OCI-LY3 (cell line): ENCODE results near the gene DTHD1.

Experiments used
- EZH2phosphoT487 ChIP-seq: fragments of 200-600 bp; shearing (Covaris generic); IDR thresholded peaks from 2 replicates; pipeline ENCODE4 v1.6.1; 2018; ENCODE audit warnings: antibody characterized with exemption, mixed run types, low read depth
- TF ChIP-seq, protein P1 (sequence below): fragments of 200-600, 300-600 bp; sonication (generic); IDR thresholded peaks from 2 replicates; pipeline ENCODE4 v1.5.1; 2014; ENCODE audit warnings: antibody characterized with exemption, low read length, low read depth

DNA sequence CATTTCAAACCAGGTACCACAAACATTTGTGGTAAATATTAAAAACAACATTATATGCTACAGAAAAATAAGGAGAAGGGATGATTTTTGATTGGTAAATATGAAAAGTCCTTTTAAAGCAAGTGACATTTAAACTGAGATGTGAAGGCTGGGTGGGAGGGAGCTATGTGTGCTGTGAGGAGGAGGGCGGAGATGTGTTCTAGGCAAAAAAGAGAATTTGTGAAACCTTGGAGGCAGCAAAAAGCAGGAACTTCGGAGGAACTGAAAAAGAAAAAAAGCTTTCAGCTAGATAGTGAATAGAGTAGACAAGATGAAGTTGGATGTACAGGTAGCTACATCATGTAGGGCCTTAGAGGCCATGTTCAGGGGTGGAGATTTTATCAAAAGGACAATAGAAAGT lies 27.0 kb upstream of the DTHD1 start:
- TF ChIP-seq, protein P1, sequence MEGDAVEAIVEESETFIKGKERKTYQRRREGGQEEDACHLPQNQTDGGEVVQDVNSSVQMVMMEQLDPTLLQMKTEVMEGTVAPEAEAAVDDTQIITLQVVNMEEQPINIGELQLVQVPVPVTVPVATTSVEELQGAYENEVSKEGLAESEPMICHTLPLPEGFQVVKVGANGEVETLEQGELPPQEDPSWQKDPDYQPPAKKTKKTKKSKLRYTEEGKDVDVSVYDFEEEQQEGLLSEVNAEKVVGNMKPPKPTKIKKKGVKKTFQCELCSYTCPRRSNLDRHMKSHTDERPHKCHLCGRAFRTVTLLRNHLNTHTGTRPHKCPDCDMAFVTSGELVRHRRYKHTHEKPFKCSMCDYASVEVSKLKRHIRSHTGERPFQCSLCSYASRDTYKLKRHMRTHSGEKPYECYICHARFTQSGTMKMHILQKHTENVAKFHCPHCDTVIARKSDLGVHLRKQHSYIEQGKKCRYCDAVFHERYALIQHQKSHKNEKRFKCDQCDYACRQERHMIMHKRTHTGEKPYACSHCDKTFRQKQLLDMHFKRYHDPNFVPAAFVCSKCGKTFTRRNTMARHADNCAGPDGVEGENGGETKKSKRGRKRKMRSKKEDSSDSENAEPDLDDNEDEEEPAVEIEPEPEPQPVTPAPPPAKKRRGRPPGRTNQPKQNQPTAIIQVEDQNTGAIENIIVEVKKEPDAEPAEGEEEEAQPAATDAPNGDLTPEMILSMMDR, result no peak
- no peak for TF ChIP-seq EZH2phosphoT487
